ENCODE measurements around the gene MBOAT7. TPM values are rescaled to one million over a fixed set of nuclear protein-coding genes. Genes with fewer than 3 reads are reported as not detected.

MBOAT7 gene
- total and polyA plus RNA-seq, 2 donors (not counting 3 experiments of a cell fraction or from before 2014, with no cell fraction given): 204 to 218 TPM

GRCh38 chr19:54141356-54141755 is 48.0 kb downstream of the MBOAT7 start:
- intact Hi-C loops (cut with micrococcal nuclease): no loop called here
- H3K4me2 ChIP-seq (ENCODE audit: insufficient read depth, low read length): no peak overlapping the region
- ChIA-PET POLR2A (no interaction called here), CTCF (no interaction called here)
- BruUV-seq (replicated peaks): no TSS peak
- peaks cover 25 to 37% of the 10 kb centered on the region in 2 experiments for H3K36me3 ChIP-seq (ENCODE audit: control insufficient read depth in 2 of 2, extremely low read depth in 1 of 2, insufficient read depth in 2 of 2, low read length in 2 of 2)
- FAIRE-seq (no peak), DNase-seq (ENCODE audit: low read depth, low spot score) (no peak)
- no peaks in the 10 kb centered on the region for H4K20me1 ChIP-seq (replicated peaks; ENCODE audit: control insufficient read depth, extremely low read depth, insufficient read depth, low read length)
- no peaks in the 10 kb centered on the region for H3K9me1 ChIP-seq (replicated peaks; ENCODE audit: control insufficient read depth, extremely low read depth, insufficient read depth, low read length)
- TF ChIP-seq GATA2 (IDR thresholded peaks at IDR 0.05; ENCODE audit: insufficient read depth, insufficient read length, low read depth, low read length) (no peak), MAX (IDR thresholded peaks at IDR 0.05; ENCODE audit: insufficient read depth, insufficient read length) (no peak), POLR2A (IDR thresholded peaks at IDR 0.05; ENCODE audit: low read depth, low read length) (no peak)
- H3K27ac ChIP-seq (ENCODE audit: insufficient read depth, low read depth, low read length): no peak overlapping the region
- H2AFZ ChIP-seq (ENCODE audit: low read depth, low read length): no peak overlapping the region
- no peaks in the 10 kb centered on the region for H3K27me3 ChIP-seq (ENCODE audit: control insufficient read depth in 2 of 2, insufficient read depth in 2 of 2, low read length in 2 of 2)
- H3K79me2 ChIP-seq (ENCODE audit: control insufficient read depth, insufficient read depth, low read length): peaks cover 49% of the 10 kb centered on the region
- no peak overlapping the region for H3K9ac ChIP-seq (replicated peaks; ENCODE audit: extremely low read depth, insufficient read depth, low read length)
- dilution Hi-C loops (cut with MboI; ENCODE audit: extremely low pct_ligation_motif_present, low sequenced_read_pairs): no loop called here
- no peaks in the 10 kb centered on the region for H3K9me3 ChIP-seq (replicated peaks; ENCODE audit: control insufficient read depth, insufficient read depth, low read length)
- H3K4me1 ChIP-seq (ENCODE audit: control insufficient read depth, extremely low read depth, insufficient read depth, low read length): peaks cover 11% of the 10 kb centered on the region
- H3K4me3 ChIP-seq (replicated peaks in 1 of 3; ENCODE audit: insufficient read depth in 1 of 3, low read depth in 1 of 3, low read length in 3 of 3): no peak overlapping the region

- intact Hi-C loops (cut with micrococcal nuclease): no loop called here
Measured at GRCh38 chr19:54138489-54139256, 50.7 kb downstream of the MBOAT7 start.

More at GRCh38 chr19:54138489-54139256, 50.7 kb downstream of the MBOAT7 start:
- ChIA-PET POLR2A (interaction anchor here (0.5 to 0.7 kb wide), 2 partner anchors 9 to 50 kb away, joined by 4 to 5 read pairs; no protein-coding TSS in a partner anchor), CTCF (interaction anchor here (1.0 kb wide), 1 partner anchor 346 kb away, joined by 3 read pairs; no protein-coding TSS in a partner anchor)
- Histone ChIP-seq H4K20me1 (replicated peaks; ENCODE audit: control insufficient read depth, extremely low read depth, insufficient read depth, low read length) (no peaks in the 10 kb centered on the region), H2AFZ (ENCODE audit: low read depth, low read length) (no peak overlapping the region), H3K9me3 (replicated peaks; ENCODE audit: control insufficient read depth, insufficient read depth, low read length) (no peaks in the 10 kb centered on the region), H3K4me3 (replicated peaks in 1 of 3; ENCODE audit: insufficient read depth in 1 of 3, low read depth in 1 of 3, low read length in 3 of 3) (peak overlapping the region; percentile 55 to 98 (median 66)), H3K9me1 (replicated peaks; ENCODE audit: control insufficient read depth, extremely low read depth, insufficient read depth, low read length) (no peaks in the 10 kb centered on the region), H3K36me3 (ENCODE audit: control insufficient read depth in 2 of 2, extremely low read depth in 1 of 2, insufficient read depth in 2 of 2, low read length in 2 of 2) (peaks cover 12% of the 10 kb centered on the region in 2 experiments), H3K4me2 (ENCODE audit: insufficient read depth, low read length) (peak overlapping the region; percentile 81), H3K27me3 (ENCODE audit: control insufficient read depth in 2 of 2, insufficient read depth in 2 of 2, low read length in 2 of 2) (no peaks in the 10 kb centered on the region), H3K27ac (ENCODE audit: insufficient read depth, low read depth, low read length) (no peak overlapping the region), H3K4me1 (ENCODE audit: control insufficient read depth, extremely low read depth, insufficient read depth, low read length) (peaks cover 17% of the 10 kb centered on the region), H3K79me2 (ENCODE audit: control insufficient read depth, insufficient read depth, low read length) (peaks cover 49% of the 10 kb centered on the region), H3K9ac (replicated peaks; ENCODE audit: extremely low read depth, insufficient read depth, low read length) (peak overlapping the region; percentile 94)
- TF ChIP-seq POLR2A (IDR thresholded peaks at IDR 0.05; ENCODE audit: low read depth, low read length): no peak
- no peak for TF ChIP-seq MAX (IDR thresholded peaks at IDR 0.05; ENCODE audit: insufficient read depth, insufficient read length)
- no peak for TF ChIP-seq MYC (IDR thresholded peaks at IDR 0.05; ENCODE audit: low read depth, low read length)
- TF ChIP-seq CTCF (IDR thresholded peaks at IDR 0.05; ENCODE audit: extremely low read depth in 1 of 2, insufficient read depth in 1 of 2, low read depth in 1 of 2, low read length in 2 of 2): no peak
- no peak for TF ChIP-seq FOS (IDR thresholded peaks at IDR 0.05; ENCODE audit: borderline replicate concordance, insufficient read depth, low read length)
- TF ChIP-seq JUN (IDR thresholded peaks at IDR 0.05; ENCODE audit: borderline replicate concordance, insufficient read depth, insufficient read length, low read depth): no peak
- TF ChIP-seq GATA2 (IDR thresholded peaks at IDR 0.05; ENCODE audit: insufficient read depth, insufficient read length, low read depth, low read length): no peak
- no peak for TF ChIP-seq POLR2AphosphoS5 (IDR thresholded peaks at IDR 0.05; ENCODE audit: insufficient read depth, low read depth, low read length)
- TF ChIP-seq EZH2 (IDR thresholded peaks at IDR 0.05; ENCODE audit: borderline replicate concordance, low read depth, low read length, severe bottlenecking): no peak
- BruUV-seq (replicated peaks): no TSS peak
- dilution Hi-C loops (cut with MboI; ENCODE audit: extremely low pct_ligation_motif_present, low sequenced_read_pairs): no loop called here
- DNase-seq (ENCODE audit: low read depth, low spot score) (no peak), FAIRE-seq (no peak)
